ENCODE results near the gene TIAM2.

DNA sequence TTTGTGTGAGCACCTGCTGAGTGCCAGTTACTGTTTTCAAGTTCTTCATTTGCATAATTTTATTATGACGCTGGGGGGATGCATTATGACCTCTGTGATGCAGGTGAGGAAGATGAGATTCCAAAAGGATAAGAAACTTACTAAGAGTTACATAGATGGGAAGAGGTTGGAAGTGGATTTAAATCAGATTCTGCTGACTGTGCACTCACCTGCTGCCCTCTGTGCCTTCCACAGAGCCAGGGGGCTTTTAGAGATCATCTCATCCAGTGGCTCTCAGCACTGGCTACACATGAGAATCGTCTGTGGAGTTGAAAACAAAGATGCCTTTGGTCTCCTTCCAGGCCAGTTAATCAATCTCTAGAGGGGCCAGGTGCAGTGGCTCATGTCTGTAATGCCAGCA is 47.9 kb downstream of the TIAM2 start:
- TF ChIP-seq, protein P1, sequence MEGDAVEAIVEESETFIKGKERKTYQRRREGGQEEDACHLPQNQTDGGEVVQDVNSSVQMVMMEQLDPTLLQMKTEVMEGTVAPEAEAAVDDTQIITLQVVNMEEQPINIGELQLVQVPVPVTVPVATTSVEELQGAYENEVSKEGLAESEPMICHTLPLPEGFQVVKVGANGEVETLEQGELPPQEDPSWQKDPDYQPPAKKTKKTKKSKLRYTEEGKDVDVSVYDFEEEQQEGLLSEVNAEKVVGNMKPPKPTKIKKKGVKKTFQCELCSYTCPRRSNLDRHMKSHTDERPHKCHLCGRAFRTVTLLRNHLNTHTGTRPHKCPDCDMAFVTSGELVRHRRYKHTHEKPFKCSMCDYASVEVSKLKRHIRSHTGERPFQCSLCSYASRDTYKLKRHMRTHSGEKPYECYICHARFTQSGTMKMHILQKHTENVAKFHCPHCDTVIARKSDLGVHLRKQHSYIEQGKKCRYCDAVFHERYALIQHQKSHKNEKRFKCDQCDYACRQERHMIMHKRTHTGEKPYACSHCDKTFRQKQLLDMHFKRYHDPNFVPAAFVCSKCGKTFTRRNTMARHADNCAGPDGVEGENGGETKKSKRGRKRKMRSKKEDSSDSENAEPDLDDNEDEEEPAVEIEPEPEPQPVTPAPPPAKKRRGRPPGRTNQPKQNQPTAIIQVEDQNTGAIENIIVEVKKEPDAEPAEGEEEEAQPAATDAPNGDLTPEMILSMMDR (IDR thresholded peaks at IDR 0.05): no peak
- no peak for TF ChIP-seq POLR2A (IDR thresholded peaks at IDR 0.05)

Data from adrenal gland (tissue), 5 donors.